Left hindlimb (tissue), 1 donor: ENCODE measurements around the gene PROS1.
"Not testable (repeated sequence)": the region's sequence is repeated elsewhere in the genome, so short reads cannot be mapped to it uniquely, and the experiment has no call there.

Experiments used
- DNase-seq: peaks from one replicate; pipeline ENCODE4 v3.0.0-alpha.2; 2018

PROS1 gene

DNA sequence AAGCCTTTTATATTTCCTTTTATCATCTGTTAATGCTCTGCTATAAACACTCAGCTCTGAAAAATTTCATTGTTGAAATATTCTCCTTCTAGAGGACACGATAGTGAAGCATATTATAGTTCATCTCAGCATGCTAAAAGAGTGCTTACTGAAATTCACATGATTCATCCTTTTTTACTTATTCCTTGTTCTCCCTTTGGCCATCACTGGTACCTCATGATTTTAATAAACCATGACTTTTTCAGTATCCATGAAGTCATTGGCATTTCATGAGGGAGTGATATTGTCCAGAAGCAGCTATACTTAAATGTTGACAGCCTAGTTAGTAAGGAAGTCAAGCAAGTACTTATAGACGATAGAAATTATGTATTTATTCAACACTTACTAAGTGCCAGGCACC is 112.7 kb downstream of the PROS1 start:
- no peak for DNase-seq

GRCh38 chr3:93855401-93855800 is 118.3 kb downstream of the PROS1 start:
- DNase-seq, result no peak

DNA sequence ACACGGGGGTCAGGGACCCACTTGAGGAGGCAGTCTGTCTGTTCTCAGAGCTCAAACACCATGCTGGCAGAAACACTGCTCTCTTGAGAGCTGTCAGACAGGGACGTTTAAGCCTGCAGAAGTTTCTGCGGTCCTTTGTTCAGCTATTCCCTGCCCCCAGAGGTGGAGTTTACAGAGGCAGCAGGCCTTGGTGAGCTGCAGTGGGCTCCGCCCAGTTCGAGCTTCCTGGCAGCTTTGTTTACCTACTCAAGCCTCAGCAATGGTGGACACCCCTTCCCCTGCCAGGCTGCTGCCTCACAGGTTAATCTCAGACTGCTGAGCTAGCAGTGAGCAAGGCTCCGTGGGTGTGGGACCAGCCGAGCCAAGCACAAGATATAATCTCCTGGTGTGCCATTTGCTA is 121.5 kb downstream of the PROS1 start:
- not testable (repeated sequence) for DNase-seq

- no peak for DNase-seq
These were observed 129.7 kb downstream of the PROS1 start for GRCh38 chr3:93843981-93844380.

DNA sequence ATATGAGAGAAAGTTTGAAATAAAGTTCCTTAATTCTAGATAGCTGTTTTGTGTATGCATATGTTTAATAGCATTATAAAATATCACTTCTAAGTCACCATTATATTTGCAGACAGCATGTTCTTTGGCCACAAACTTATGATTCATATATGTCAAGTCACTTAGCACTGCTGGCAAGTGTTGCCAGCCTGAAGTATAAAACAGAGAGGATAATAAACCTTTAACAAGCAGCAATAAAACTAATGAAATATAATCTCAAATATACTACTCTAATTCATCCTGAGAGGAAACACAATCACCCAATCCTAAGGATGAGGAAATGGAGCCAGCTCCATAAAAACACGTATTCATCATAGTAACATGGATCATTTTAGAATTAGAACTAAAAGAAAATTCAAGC is 134.5 kb downstream of the PROS1 start:
- not testable (repeated sequence) for DNase-seq
